ENCODE data around the gene PLEKHG3.

Gene PLEKHG3

DNA sequence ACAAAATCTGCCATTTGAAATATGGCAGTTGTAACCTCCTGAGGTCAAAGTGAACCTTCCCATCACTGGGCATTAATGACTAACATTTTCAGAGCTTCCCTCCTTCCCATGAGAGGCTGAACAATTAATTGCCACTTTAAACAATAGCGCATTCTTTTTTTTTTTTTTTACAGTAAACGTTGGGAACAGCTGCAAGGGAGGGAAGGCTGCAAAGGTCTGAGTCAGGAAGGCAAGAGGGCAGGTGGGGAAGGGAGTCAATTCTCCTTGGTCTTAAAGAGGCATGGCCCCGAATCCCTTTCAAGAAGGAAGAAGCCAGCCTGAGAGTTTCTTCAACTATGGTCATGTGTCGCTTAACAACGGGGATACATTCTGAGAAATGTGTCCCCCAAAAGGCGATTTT is 41.0 kb upstream of the PLEKHG3 start:
- Histone ChIP-seq H3K27me3 (no peaks in the 10 kb centered on the region), H3K4me1 (no peaks in the 10 kb centered on the region), H3K36me3 (no peaks in the 10 kb centered on the region), H3K9me3 (no peaks in the 10 kb centered on the region), H3K4me3 (ENCODE audit: low read depth, low read length) (no peak overlapping the region)
- no peak for TF ChIP-seq CTCF (IDR thresholded peaks at IDR 0.05; ENCODE audit: low read depth, low read length)
- DNase-seq, result no peak

- Histone ChIP-seq H3K9me3 (no peaks in the 10 kb centered on the region), H3K4me1 (no peaks in the 10 kb centered on the region; the same call in 1 of the 2 replicates), H3K36me3 (no peaks in the 10 kb centered on the region), H3K27me3 (no peaks in the 10 kb centered on the region), H3K4me3 (ENCODE audit: low read depth, low read length) (no peak overlapping the region)
- TF ChIP-seq CTCF (IDR thresholded peaks at IDR 0.05; ENCODE audit: low read depth, low read length), result peak; percentile 89
- DNase-seq, result no peak
These were observed 32.6 kb upstream of the PLEKHG3 start for GRCh38 chr14:64671591-64671990.

- TF ChIP-seq CTCF (IDR thresholded peaks at IDR 0.05; ENCODE audit: low read depth, low read length), result no peak
- Histone ChIP-seq H3K36me3 (no peaks in the 10 kb centered on the region), H3K9me3 (no peaks in the 10 kb centered on the region), H3K27me3 (no peaks in the 10 kb centered on the region), H3K4me1 (no peaks in the 10 kb centered on the region; the same call in 1 of the 2 replicates), H3K4me3 (ENCODE audit: low read depth, low read length) (no peak overlapping the region)
- no peak for DNase-seq
These were observed 30.9 kb upstream of the PLEKHG3 start for GRCh38 chr14:64673316-64673715.

DNA sequence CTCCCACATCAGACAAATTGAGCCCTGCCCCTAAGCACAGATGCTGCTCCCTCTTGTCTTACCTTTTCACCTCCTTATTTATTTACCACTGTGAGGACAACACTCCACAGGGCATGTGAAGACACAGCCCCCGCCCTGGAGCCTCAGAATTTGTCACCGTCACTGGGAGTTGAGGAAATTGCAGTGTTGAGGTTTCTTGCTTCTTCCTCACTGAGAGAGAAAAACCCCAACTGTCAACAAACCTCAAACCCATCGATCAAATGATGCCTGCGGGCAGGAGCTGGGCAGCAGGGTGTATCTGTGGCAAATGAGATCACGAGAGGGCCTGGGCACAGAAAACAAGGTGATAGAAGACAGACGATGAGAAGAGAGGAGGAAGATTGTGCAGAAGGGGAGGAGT is 30.5 kb upstream of the PLEKHG3 start:
- TF ChIP-seq CTCF (IDR thresholded peaks at IDR 0.05; ENCODE audit: low read depth, low read length), result no peak
- Histone ChIP-seq H3K9me3 (no peaks in the 10 kb centered on the region), H3K36me3 (no peaks in the 10 kb centered on the region), H3K4me3 (ENCODE audit: low read depth, low read length) (no peak overlapping the region), H3K27me3 (no peaks in the 10 kb centered on the region), H3K4me1 (no peaks in the 10 kb centered on the region; the same call in 1 of the 2 replicates)
- no peak for DNase-seq

DNA sequence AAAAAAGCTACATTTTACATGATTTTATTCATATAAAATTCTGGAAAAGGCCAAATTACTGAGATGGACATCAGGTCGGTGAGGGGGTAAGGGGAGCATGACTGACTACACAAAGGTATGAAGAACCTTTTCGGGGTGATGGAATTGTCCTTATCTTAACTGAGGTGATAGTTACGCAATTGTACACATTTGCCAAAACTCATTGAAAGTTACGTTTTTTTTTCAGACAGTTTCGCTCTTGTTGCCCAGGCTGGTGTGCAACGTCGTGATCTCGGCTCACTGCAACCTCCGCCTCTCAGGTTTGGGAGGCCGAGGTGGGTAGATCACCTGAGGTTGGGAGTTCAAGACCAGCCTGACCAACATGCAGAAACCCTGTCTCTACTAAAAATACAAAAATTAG is 29.4 kb upstream of the PLEKHG3 start:
- H3K4me1 ChIP-seq, result no peaks in the 10 kb centered on the region; the same call in 1 of the 2 replicates
- H3K4me3 ChIP-seq (ENCODE audit: low read depth, low read length), result no peak overlapping the region
- no peaks in the 10 kb centered on the region for H3K27me3 ChIP-seq
- no peaks in the 10 kb centered on the region for H3K9me3 ChIP-seq
- no peaks in the 10 kb centered on the region for H3K36me3 ChIP-seq
- no peak for DNase-seq
- no peak for TF ChIP-seq CTCF (IDR thresholded peaks at IDR 0.05; ENCODE audit: low read depth, low read length)

- Histone ChIP-seq H3K4me3 (ENCODE audit: low read depth, low read length) (no peak overlapping the region), H3K27me3 (no peaks in the 10 kb centered on the region), H3K36me3 (no peaks in the 10 kb centered on the region), H3K9me3 (no peaks in the 10 kb centered on the region), H3K4me1 (no peaks in the 10 kb centered on the region; the same call in 1 of the 2 replicates)
- TF ChIP-seq CTCF (IDR thresholded peaks at IDR 0.05; ENCODE audit: low read depth, low read length), result no peak
- DNase-seq, result peak; percentile 64
These were observed 28.9 kb upstream of the PLEKHG3 start for GRCh38 chr14:64675312-64675711.

All from BE2C (cell line).